ENCODE measurements around the gene RNPEPL1. TPM values are rescaled to one million over a fixed set of nuclear protein-coding genes. Genes with fewer than 3 reads are reported as not detected.

The RNPEPL1 gene
- total RNA-seq, 1 donor from 2014 or later: 70.0 TPM

GRCh38 chr2:240595381-240596079, 27.2 kb downstream of the RNPEPL1 start:
- no peak for TF ChIP-seq CTCF (IDR thresholded peaks at IDR 0.05)
- DNase-seq (no peak), ATAC-seq (ENCODE audit: low read depth) (no peak)
- Mint-ChIP-seq H3K4me1 (no peaks in the 10 kb centered on the region), H3K27me3 (no peaks in the 10 kb centered on the region), H3K36me3 (ENCODE audit: low read depth) (peaks cover 45% of the 10 kb centered on the region), H3K27ac (no peak overlapping the region), H3K9me3 (no peaks in the 10 kb centered on the region), H3K4me3 (no peak overlapping the region)
- intact Hi-C loops (cut with micrococcal nuclease): no loop called here
- CTCF ChIA-PET: no interaction called here
- POLR2A ChIA-PET: interaction anchor here (0.9 kb wide), 1 partner anchor 30 kb away, joined by 3 read pairs; no protein-coding TSS in a partner anchor

- CTCF ChIA-PET: no interaction called here
- TF ChIP-seq CTCF (IDR thresholded peaks at IDR 0.05): no peak
- H3K36me3 Mint-ChIP-seq (ENCODE audit: low read depth): peaks cover 43% of the 10 kb centered on the region
- no peaks in the 10 kb centered on the region for H3K4me1 Mint-ChIP-seq
- intact Hi-C loops (cut with micrococcal nuclease): no loop called here
- H3K9me3 Mint-ChIP-seq: no peaks in the 10 kb centered on the region
- DNase-seq (no peak), ATAC-seq (ENCODE audit: low read depth) (no peak)
- H3K4me3 Mint-ChIP-seq: no peak overlapping the region
- no peaks in the 10 kb centered on the region for H3K27me3 Mint-ChIP-seq
- POLR2A ChIA-PET: interaction anchor here (0.9 kb wide), 1 partner anchor 30 kb away, joined by 3 read pairs; no protein-coding TSS in a partner anchor
- H3K27ac Mint-ChIP-seq: no peak overlapping the region
Observed at GRCh38 chr2:240596080-240596460, 27.8 kb downstream of the RNPEPL1 start.

- no peak overlapping the region for H3K27ac Mint-ChIP-seq
- TF ChIP-seq CTCF (IDR thresholded peaks at IDR 0.05): no peak
- ChIA-PET CTCF (no interaction called here), POLR2A (interaction anchor here (0.9 kb wide), 1 partner anchor 31 kb away, joined by 3 read pairs; no protein-coding TSS in a partner anchor)
- DNase-seq (no peak), ATAC-seq (ENCODE audit: low read depth) (no peak)
- peaks cover 42% of the 10 kb centered on the region for H3K36me3 Mint-ChIP-seq (ENCODE audit: low read depth)
- no peaks in the 10 kb centered on the region for H3K9me3 Mint-ChIP-seq
- no peaks in the 10 kb centered on the region for H3K27me3 Mint-ChIP-seq
- no peak overlapping the region for H3K4me3 Mint-ChIP-seq
- H3K4me1 Mint-ChIP-seq: no peaks in the 10 kb centered on the region
- intact Hi-C loops (cut with micrococcal nuclease): no loop called here
Observed at GRCh38 chr2:240596491-240596931, 28.2 kb downstream of the RNPEPL1 start.

GRCh38 chr2:240597054-240597418, 28.8 kb downstream of the RNPEPL1 start:
- no peak for DNase-seq
- POLR2A ChIA-PET: no interaction called here

More at GRCh38 chr2:240597054-240597418, 28.8 kb downstream of the RNPEPL1 start:
- H3K4me3 Mint-ChIP-seq: no peak overlapping the region
- no peak for TF ChIP-seq CTCF (IDR thresholded peaks at IDR 0.05)
- H3K4me1 Mint-ChIP-seq: no peaks in the 10 kb centered on the region
- CTCF ChIA-PET: no interaction called here
- H3K9me3 Mint-ChIP-seq: no peaks in the 10 kb centered on the region
- H3K27me3 Mint-ChIP-seq: no peaks in the 10 kb centered on the region
- H3K36me3 Mint-ChIP-seq (ENCODE audit: low read depth): peaks cover 44% of the 10 kb centered on the region
- intact Hi-C loops (cut with micrococcal nuclease): no loop called here
- no peak for ATAC-seq (ENCODE audit: low read depth)
- H3K27ac Mint-ChIP-seq: no peak overlapping the region

Measured in activated B cell treated with CpG ODN at 0.5 μM for 24 hours (primary cell).